GM19193 (cell line): ENCODE data around the gene AURKAIP1.
A peak's percentile ranks its signal among the peaks of the same experiment; 100 is the strongest.

Experiments
- POLR2A ChIP-seq: IDR thresholded peaks from 4 replicates; pipeline ENCODE4 v1.6.1; 2011; ENCODE audit not compliant: insufficient read depth, insufficient read length; ENCODE audit errors: extremely low read depth

Gene AURKAIP1

DNA sequence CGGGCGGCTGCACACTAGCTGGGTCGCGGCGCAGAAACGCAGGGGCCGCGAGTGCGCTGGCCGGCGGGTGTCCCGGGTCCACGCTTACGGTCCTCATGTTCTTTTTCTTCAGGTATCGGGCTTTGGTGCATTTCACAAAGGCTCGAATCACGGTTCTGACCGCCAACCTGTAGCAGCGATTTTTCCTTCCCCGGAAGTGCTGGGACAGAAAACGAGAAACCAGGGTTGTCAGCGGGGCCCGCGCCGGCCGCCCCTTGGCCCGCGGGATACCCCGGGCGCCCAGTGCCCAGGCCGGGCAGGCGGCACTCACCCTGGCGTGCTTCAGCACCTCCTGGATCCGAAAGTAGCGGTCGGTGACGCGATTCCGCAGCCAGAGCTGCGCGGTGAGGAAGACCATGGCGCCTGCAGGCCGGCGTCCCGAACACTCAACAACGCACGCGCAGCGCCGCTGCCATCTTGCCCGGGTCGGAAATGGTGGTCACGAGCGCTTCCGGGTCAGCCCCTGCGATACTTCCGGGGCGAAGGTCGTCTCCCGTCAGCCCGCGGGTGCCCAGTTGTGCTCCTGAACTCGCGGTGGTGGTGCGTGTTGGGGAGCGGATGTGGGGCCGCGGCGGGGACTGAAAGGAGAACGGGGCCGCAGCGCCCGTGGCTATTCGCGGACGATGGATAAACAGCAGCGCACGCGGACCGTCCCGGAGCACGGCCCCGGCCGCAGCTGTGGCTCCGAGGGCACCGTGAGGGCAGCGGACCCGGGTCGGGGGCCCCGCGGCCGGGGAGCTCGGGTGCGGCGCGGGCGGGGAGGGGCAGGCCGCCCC, 32.0 kb upstream of the AURKAIP1 start, which contains the start of gene MRPL20:
Gene MRPL20, minus strand, starts transcription at position 473 of the 815 bp plus-strand sequence. Its CDS starts 76 bp downstream, at position 397.
- TF ChIP-seq POLR2A = peak; percentile 92

DNA sequence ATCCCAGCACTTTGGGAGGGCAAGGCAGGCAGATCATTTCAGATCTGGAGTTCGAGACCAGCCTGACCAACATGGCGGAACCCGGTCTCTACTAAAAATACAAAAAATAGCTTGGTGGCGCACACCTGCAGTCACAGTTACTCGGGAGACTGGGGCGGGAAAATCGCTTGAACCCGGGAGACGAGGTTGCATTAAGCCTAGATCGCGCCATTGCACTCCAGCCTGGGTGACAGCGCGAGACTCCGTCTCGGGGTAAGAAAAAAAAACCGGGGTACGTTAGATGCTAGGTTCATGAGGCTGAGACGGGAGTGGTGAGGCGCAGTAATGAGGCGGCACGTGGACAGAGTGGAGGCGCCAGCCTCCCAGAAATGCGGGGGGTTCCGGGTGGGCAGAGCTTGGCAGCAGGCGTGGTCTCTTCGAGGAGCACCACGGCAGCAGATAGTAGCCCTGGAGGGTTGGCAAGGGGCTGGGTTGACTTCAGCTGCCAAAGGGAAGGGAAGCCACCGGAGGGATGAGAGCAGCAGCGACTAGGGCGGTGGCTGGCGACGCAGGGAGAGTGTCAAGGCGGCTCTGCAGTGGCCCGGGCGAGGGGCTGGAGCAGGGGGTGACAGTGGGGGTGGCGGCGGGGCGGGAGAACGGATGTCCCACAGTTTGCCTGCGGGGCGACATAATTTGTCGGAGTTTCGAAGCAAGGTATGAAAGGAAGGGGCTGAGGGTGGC, 31.3 kb upstream of the AURKAIP1 start:
- TF ChIP-seq POLR2A = no peak

- peak; percentile 3 for TF ChIP-seq POLR2A
Observed at GRCh38 chr1:1403653-1404052, 28.6 kb upstream of the AURKAIP1 start.

GRCh38 chr1:1402072-1402900, 27.3 kb upstream of the AURKAIP1 start:
- peak; percentile 30 for TF ChIP-seq POLR2A

DNA sequence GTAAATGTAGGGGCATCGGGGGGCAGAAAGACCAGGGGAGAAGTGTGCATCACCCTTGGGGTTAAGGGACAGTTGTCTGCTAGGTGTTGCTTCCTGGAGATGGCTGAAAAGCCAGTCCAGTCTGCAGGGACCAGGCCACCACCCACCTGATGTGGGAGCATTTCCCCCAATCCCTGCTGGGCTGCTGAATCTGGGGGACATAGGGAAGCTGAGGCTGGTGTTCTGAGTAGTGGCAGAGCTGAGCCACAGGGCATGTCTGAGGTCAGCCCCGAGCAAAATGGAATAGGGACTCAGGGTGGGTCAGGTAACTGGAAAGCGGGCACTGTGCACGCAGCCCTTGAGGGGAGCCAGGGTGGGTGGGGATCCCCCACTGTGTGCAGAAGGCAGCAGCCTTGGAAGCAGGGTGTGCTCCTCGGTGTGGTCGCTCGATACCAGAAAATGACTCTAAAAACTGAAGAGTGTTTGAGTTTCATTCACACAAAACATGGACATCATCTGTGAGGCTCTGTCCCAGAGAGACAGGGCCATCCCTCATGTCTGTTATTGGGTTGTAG, 26.5 kb upstream of the AURKAIP1 start:
- TF ChIP-seq POLR2A = no peak

GRCh38 chr1:1400576-1401456, 25.8 kb upstream of the AURKAIP1 start:
- no peak for TF ChIP-seq POLR2A

DNA sequence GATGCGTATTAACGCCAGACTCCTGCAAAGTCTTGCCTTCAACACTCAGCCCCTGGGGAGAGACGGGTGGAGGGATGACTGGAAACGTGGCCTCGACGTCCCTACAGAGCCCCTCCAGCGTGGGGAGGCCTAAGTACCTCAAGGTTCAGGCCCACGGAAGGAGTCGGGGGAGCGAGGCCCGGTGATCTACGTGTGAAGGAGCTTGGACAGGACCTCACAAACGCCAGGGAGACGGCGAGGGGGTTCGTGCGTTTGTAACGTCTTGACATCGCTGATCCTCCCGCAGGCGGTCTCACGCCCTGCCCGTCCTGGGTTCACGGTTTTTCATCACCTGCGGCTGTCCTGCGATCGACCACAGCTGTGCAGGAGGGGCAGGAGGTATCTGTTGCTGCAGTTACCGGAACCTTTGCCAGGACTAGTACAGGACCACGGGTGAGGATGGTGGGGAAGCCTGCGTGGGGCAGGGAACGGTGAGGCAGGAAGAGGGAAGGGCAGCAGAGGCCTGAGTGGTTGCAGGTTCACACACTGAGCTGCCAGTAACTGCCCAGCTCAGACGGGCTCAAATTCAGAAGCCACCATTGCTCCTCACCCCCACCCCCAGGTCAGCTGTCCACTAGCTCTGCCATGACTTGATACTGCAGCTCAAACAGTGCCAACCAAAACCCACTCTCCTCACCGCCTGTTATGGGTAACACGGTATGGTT, 25.0 kb upstream of the AURKAIP1 start:
- peak; percentile 45 for TF ChIP-seq POLR2A

DNA sequence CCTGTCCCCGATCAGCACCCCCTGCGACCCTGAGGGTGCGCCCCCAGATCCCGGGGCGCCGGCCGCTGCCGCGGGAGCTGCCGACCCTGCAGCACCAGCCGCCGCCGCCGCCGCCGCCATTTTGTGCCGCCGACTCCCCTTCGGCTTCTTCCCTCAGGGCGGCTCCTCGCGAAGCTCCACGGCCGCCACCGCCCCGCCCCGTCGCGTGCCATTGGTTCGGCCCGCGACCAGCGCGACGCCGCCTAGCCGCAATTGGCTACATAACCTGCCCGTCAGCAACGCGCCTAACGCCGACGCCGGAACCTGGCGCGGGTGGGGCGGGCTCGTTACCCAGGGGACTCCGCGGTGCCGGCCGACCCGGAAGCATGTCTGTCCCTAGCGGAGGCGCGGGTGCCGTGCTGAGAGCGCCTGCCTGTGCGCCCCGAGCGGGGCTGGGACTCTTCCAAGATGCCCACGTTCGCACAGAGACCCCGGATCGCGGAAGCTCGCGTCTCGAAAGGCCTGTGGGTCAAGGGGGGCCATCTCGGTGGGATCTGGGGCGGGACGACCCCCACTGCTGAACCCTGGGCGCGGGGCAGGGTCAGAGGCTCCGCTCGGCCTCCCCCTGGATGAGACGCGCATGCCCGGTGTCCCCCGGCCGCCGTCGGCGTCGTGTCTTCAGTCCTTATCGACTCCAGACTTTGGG, 24.3 kb upstream of the AURKAIP1 start, which contains the start of gene CCNL2:
Gene CCNL2, minus strand, starts transcription at position 149 of the 685 bp plus-strand sequence. Its CDS starts 29 bp downstream, at position 120.
- TF ChIP-seq POLR2A = peak; percentile 96

DNA sequence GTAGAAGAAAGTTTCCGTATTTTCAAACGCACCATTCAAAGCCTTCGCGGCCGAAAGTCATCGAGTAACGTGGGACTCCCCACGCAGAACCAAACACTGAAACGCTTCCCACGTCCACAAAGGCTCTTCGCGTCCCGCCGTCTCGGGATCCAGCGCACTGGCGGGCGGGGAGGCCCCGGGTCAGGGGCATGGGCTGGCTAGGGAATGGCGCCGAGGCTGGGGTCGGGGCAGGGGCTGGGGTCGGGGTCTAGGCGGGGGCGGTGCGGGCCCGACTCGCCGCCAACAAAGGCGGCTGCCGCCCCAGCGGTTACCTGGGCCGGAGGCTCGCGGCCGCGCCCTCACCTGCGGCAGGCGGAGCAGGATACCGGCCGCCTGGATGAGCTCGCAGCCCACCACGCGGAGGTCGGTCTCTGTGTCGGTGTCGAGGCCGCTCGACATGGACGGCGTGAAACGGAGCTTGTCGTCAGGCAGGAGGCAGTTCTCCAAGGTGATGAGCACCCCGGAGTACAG, 23.7 kb upstream of the AURKAIP1 start:
- no peak for TF ChIP-seq POLR2A

DNA sequence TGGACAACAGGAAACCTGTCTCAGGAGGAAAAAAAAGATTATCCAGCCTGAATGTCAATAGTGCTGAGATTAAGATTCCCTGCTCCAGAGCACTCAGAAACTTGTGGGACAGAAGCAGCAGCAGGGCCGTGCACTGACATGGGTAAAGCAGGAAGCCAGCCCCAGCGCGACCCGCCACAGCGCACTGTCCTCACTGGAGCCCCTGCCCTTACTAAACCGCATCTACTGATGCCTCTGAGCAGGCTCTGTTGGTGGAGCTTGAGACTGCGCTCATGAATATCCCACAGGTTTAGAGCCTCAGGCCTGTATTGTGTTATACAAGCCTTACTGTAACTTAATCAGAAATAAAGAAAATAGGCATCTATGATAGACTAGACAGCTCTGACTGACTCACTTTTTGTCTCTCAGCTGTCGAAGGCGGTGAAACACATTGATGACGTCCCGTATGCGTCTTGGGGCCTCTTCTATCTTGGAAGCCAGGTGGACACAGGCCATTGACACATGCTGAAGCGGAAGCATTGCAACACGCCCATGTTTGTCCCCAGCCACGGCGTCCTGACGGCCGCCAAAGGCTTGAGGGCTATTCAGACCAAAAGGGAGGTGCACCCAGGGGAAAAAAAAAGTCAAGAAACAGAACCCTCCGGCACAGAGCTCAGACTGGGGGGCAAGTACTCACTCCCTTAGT, 23.0 kb upstream of the AURKAIP1 start:
- no peak for TF ChIP-seq POLR2A

- TF ChIP-seq POLR2A = no peak
Observed at GRCh38 chr1:1395166-1395565, 20.2 kb upstream of the AURKAIP1 start.

DNA sequence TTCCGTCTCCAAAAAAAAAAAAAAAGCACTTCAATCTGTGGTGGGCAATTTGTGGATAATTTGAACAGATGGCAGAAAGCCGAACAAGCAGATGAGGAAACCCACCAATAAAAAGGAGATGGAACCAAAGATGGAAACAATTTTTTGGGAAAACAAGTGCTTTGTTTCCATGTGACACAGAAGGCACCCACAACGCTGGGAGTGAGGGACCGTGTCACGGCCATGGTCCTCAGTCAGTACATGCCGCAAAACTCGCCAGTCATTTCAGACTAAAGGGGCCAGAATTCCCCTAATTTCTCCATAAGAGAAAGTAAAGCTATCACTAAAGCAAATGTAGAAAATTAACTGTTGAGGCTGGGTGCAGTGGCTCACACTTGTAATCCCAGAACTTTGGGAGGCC, 19.1 kb upstream of the AURKAIP1 start:
- no peak for TF ChIP-seq POLR2A
